ENCODE data around the gene ENTPD1.
A peak's percentile ranks its signal among the peaks of the same experiment; 100 is the strongest.

Gene ENTPD1

GRCh38 chr10:95788830-95789229, 32.9 kb downstream of the ENTPD1 start:
- CTCF ChIA-PET = interaction anchor here (3.6 kb wide), 1 partner anchor 95 kb away, joined by 19 read pairs; the partner anchor contains the start of gene TCTN3
- TF ChIP-seq CTCF (IDR thresholded peaks at IDR 0.05; ENCODE audit: insufficient read depth, low read length, missing control alignments) = no peak
- H3K4me3 ChIP-seq (ENCODE audit: low read depth, low read length) = no peak overlapping the region
- POLR2A ChIA-PET = no interaction called here
- peak; percentile 77 for DNase-seq (ENCODE audit: low read depth, low spot score)

- TF ChIP-seq CTCF (IDR thresholded peaks at IDR 0.05; ENCODE audit: insufficient read depth, low read length, missing control alignments) = no peak
- POLR2A ChIA-PET = no interaction called here
- H3K4me3 ChIP-seq (ENCODE audit: low read depth, low read length) = no peak overlapping the region
- CTCF ChIA-PET = interaction anchor here (3.6 kb wide), 1 partner anchor 96 kb away, joined by 19 read pairs; the partner anchor contains the start of gene TCTN3
- DNase-seq (ENCODE audit: low read depth, low spot score) = no peak
Measured at GRCh38 chr10:95789902-95790301, 33.9 kb downstream of the ENTPD1 start.

GRCh38 chr10:95790982-95791381, 35.0 kb downstream of the ENTPD1 start:
- TF ChIP-seq CTCF (IDR thresholded peaks at IDR 0.05; ENCODE audit: insufficient read depth, low read length, missing control alignments) = no peak
- no peak for DNase-seq (ENCODE audit: low read depth, low spot score)
- ChIA-PET CTCF (interaction anchor here (1.3 kb wide), 1 partner anchor 97 kb away, joined by 7 read pairs; the partner anchor contains the start of gene TCTN3), POLR2A (no interaction called here)
- no peak overlapping the region for H3K4me3 ChIP-seq (ENCODE audit: low read depth, low read length)

GRCh38 chr10:95791425-95791979, 35.5 kb downstream of the ENTPD1 start:
- DNase-seq (ENCODE audit: low read depth, low spot score) = no peak
- ChIA-PET CTCF (interaction anchor here (1.3 kb wide), 1 partner anchor 98 kb away, joined by 7 read pairs; the partner anchor contains the start of gene TCTN3), POLR2A (no interaction called here)
- no peak overlapping the region for H3K4me3 ChIP-seq (ENCODE audit: low read depth, low read length)
- TF ChIP-seq CTCF (IDR thresholded peaks at IDR 0.05; ENCODE audit: insufficient read depth, low read length, missing control alignments) = no peak

- DNase-seq (ENCODE audit: low read depth, low spot score) = no peak
- TF ChIP-seq CTCF (IDR thresholded peaks at IDR 0.05; ENCODE audit: insufficient read depth, low read length, missing control alignments) = no peak
- H3K4me3 ChIP-seq (ENCODE audit: low read depth, low read length) = no peak overlapping the region
- CTCF ChIA-PET = no interaction called here
- POLR2A ChIA-PET = no interaction called here
Measured at GRCh38 chr10:95792211-95792780, 36.3 kb downstream of the ENTPD1 start.

GRCh38 chr10:95792874-95793285, 36.9 kb downstream of the ENTPD1 start:
- no peak overlapping the region for H3K4me3 ChIP-seq (ENCODE audit: low read depth, low read length)
- DNase-seq (ENCODE audit: low read depth, low spot score) = peak; percentile 60
- CTCF ChIA-PET = no interaction called here
- POLR2A ChIA-PET = no interaction called here
- no peak for TF ChIP-seq CTCF (IDR thresholded peaks at IDR 0.05; ENCODE audit: insufficient read depth, low read length, missing control alignments)
